Measurements from ENCODE around the gene GARNL3. TPM values are rescaled to one million over a fixed set of nuclear protein-coding genes. Genes with fewer than 3 reads are reported as not detected.

The GARNL3 gene
- total RNA-seq, 1 donor from 2014 or later: 19.7 TPM

DNA sequence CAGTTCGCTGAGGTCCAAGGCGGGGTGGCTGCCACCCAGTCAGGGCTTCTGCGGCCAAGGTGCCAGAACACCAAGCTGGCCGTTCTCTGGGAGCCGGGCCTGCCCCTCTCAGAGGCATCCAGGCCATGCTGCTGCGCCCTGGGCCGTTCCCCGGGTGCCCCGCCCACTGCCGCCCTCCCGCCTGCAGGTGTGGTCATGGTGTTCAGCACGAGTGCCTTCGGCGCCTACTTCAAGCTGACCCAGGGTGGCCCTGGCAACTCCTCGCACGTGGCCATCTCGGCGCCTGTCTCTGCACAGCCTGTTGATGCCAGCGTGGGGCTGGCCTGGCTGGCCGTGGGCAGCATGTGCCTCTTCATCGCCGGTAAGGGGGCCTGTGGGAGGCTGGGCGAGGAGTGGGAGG lies 140.1 kb downstream of the GARNL3 start:
- Mint-ChIP-seq H3K4me3 (no peak overlapping the region), H3K27ac (no peak overlapping the region), H3K36me3 (no peaks in the 10 kb centered on the region), H3K9me3 (no peaks in the 10 kb centered on the region), H3K4me1 (ENCODE audit: unreplicated experiment) (peaks cover 3% of the 10 kb centered on the region), H3K27me3 (no peaks in the 10 kb centered on the region)
- TF ChIP-seq CTCF (conservative IDR thresholded peaks at IDR 0.05): no peak
- no peak for DNase-seq (ENCODE audit: extremely low spot score, unreplicated experiment)

DNA sequence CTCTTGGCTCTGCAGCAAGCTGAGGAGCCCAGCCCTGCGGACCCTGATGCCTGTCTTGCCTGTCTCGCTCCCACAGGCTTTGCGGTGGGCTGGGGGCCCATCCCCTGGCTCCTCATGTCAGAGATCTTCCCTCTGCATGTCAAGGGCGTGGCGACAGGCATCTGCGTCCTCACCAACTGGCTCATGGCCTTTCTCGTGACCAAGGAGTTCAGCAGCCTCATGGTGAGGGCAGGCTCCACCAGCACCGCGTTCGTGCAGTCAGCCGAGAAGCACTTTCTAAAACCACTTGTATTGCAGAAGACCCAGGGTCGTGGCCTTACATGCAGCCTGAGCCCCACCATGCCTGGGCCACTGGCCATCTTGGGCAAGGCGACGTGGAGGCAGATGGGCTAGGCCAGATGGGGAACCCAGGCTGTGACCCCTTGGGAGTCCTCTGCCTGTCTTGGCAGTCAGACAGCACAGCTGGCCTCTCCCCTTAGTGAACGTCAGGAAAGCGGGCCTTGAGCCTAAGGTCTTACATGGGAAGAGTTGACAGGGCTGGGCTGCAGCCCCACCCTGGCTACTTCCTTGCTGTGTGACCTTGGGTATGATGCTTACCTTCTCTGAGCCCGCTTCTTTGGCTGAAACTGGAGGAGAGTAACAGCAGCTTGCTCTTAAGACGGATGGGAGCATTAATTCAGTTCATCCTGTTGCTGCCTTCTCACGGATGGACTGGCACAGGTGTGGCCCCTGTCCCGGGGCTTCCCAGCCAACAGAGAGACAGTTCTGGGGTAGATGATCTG lies 141.0 kb downstream of the GARNL3 start:
- peaks cover 3% of the 10 kb centered on the region for H3K4me1 Mint-ChIP-seq (ENCODE audit: unreplicated experiment)
- no peak for DNase-seq (ENCODE audit: extremely low spot score, unreplicated experiment)
- H3K27ac Mint-ChIP-seq: no peak overlapping the region

DNA sequence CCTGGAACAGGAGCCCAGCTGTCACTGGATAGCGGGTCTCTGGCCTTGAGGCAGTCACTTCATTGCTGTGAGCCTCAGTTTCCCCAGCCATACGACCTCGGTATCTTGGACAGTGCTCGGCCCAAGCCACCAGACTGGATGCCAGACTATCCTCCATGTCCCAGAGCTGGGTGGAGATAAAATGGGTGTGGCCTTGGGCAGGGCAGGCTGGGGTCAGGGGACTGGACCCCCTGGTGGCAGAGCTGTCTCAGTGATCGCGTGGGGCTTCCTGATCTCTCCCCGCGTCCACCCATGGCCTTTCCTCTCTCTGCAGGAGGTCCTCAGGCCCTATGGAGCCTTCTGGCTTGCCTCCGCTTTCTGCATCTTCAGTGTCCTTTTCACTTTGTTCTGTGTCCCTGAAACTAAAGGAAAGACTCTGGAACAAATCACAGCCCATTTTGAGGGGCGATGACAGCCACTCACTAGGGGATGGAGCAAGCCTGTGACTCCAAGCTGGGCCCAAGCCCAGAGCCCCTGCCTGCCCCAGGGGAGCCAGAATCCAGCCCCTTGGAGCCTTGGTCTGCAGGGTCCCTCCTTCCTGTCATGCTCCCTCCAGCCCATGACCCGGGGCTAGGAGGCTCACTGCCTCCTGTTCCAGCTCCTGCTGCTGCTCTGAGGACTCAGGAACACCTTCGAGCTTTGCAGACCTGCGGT lies 142.4 kb downstream of the GARNL3 start:
- H3K4me3 Mint-ChIP-seq: no peak overlapping the region
- no peak for TF ChIP-seq CTCF (conservative IDR thresholded peaks at IDR 0.05)
- no peaks in the 10 kb centered on the region for H3K27me3 Mint-ChIP-seq
- peaks cover 3% of the 10 kb centered on the region for H3K36me3 Mint-ChIP-seq
- H3K9me3 Mint-ChIP-seq: no peaks in the 10 kb centered on the region
- peaks cover 3% of the 10 kb centered on the region for H3K4me1 Mint-ChIP-seq (ENCODE audit: unreplicated experiment)
- no peak for DNase-seq (ENCODE audit: extremely low spot score, unreplicated experiment)
- no peak overlapping the region for H3K27ac Mint-ChIP-seq

More for the DNA sequence above, 141.0 kb downstream of the GARNL3 start:
- no peak overlapping the region for H3K4me3 Mint-ChIP-seq
- no peaks in the 10 kb centered on the region for H3K9me3 Mint-ChIP-seq
- peaks cover 3% of the 10 kb centered on the region for H3K36me3 Mint-ChIP-seq
- no peaks in the 10 kb centered on the region for H3K27me3 Mint-ChIP-seq
- no peak for TF ChIP-seq CTCF (conservative IDR thresholded peaks at IDR 0.05)

GRCh38 chr9:127407492-127407843 lies 142.9 kb downstream of the GARNL3 start:
- Mint-ChIP-seq H3K27me3 (no peaks in the 10 kb centered on the region), H3K9me3 (no peaks in the 10 kb centered on the region), H3K36me3 (peaks cover 3% of the 10 kb centered on the region), H3K4me1 (ENCODE audit: unreplicated experiment) (peaks cover 3% of the 10 kb centered on the region), H3K27ac (no peak overlapping the region), H3K4me3 (no peak overlapping the region)
- DNase-seq (ENCODE audit: extremely low spot score, unreplicated experiment): no peak
- TF ChIP-seq CTCF (conservative IDR thresholded peaks at IDR 0.05): no peak

DNA sequence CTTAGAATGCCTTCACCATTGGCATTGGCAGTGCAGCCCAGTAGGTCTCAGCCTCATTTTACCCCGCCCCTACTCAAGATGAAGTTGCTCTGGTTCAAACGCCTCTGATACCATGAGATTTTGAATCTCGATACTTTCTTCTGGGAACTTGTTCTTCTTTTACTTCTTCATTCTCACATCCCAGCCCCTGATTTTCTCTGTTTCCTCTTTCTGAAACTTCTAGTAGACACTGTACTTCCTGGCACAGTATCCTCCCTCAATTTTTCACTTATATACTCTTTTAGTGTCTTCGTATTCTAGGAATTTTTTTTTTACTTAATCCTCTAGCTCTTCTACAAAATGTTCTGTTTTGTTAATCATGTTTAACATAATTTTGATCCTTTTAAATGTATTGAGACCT lies 146.5 kb downstream of the GARNL3 start:
- Mint-ChIP-seq H3K9me3 (no peaks in the 10 kb centered on the region), H3K4me3 (no peak overlapping the region), H3K27me3 (no peaks in the 10 kb centered on the region), H3K27ac (no peak overlapping the region), H3K4me1 (ENCODE audit: unreplicated experiment) (peaks cover 14% of the 10 kb centered on the region), H3K36me3 (peaks cover 17% of the 10 kb centered on the region)
- no peak for DNase-seq (ENCODE audit: extremely low spot score, unreplicated experiment)
- TF ChIP-seq CTCF (conservative IDR thresholded peaks at IDR 0.05): no peak

Measured in type B pancreatic cell (in vitro differentiated cells).